Measurements from ENCODE around the gene RAB1A. TPM values are rescaled to one million over a fixed set of nuclear protein-coding genes. Genes with fewer than 3 reads are reported as not detected.

The RAB1A gene
- total RNA-seq, 1 experiment from 2014 or later = 119 TPM

GRCh38 chr2:65070172-65070830, 59.6 kb downstream of the RAB1A start:
- H3K36me3 ChIP-seq (ENCODE audit: insufficient read depth, low read length, poor library complexity, severe bottlenecking) = peaks cover 44% of the 10 kb centered on the region
- BruUV-seq (replicated peaks) = no TSS peak
- intact Hi-C loops (cut with micrococcal nuclease; ENCODE audit: unreplicated experiment) = no loop called here
- CTCF ChIA-PET = no interaction called here
- no peaks in the 10 kb centered on the region for H3K27me3 ChIP-seq (replicated peaks; ENCODE audit: insufficient read depth, low read depth, low read length, poor library complexity)
- no peaks in the 10 kb centered on the region for H3K9me3 ChIP-seq (ENCODE audit: low read depth, low read length, poor library complexity, severe bottlenecking)
- TF ChIP-seq EZH2 (IDR thresholded peaks at IDR 0.05; ENCODE audit: borderline replicate concordance, low read depth, low read length, poor library complexity, severe bottlenecking) (no peak), CTCF (conservative IDR thresholded peaks at IDR 0.05; ENCODE audit: low read depth, low read length) (no peak)
- no peak for DNase-seq (ENCODE audit: low spot score)
- H3K27ac ChIP-seq (ENCODE audit: low read depth, low read length, poor library complexity, severe bottlenecking) = no peak overlapping the region
- peaks cover under 1% of the 10 kb centered on the region for H3K4me1 ChIP-seq (ENCODE audit: insufficient read depth, low read length, poor library complexity, severe bottlenecking)
- H3K4me3 ChIP-seq (ENCODE audit: low read depth, low read length, poor library complexity, severe bottlenecking) = no peak overlapping the region
- POLR2A ChIA-PET (ENCODE audit: low non-redundant PET) = interaction anchor here (0.8 kb wide), 1 partner anchor 8 kb away, joined by 3 read pairs; no protein-coding TSS in a partner anchor

GRCh38 chr2:65069439-65069824, 60.5 kb downstream of the RAB1A start:
- Histone ChIP-seq H3K9me3 (ENCODE audit: low read depth, low read length, poor library complexity, severe bottlenecking) (no peaks in the 10 kb centered on the region), H3K4me3 (ENCODE audit: low read depth, low read length, poor library complexity, severe bottlenecking) (no peak overlapping the region), H3K27me3 (replicated peaks; ENCODE audit: insufficient read depth, low read depth, low read length, poor library complexity) (no peaks in the 10 kb centered on the region), H3K36me3 (ENCODE audit: insufficient read depth, low read length, poor library complexity, severe bottlenecking) (peaks cover 38% of the 10 kb centered on the region), H3K27ac (ENCODE audit: low read depth, low read length, poor library complexity, severe bottlenecking) (no peak overlapping the region), H3K4me1 (ENCODE audit: insufficient read depth, low read length, poor library complexity, severe bottlenecking) (peaks cover 8% of the 10 kb centered on the region)
- TF ChIP-seq EZH2 (IDR thresholded peaks at IDR 0.05; ENCODE audit: borderline replicate concordance, low read depth, low read length, poor library complexity, severe bottlenecking) = no peak
- TF ChIP-seq CTCF (conservative IDR thresholded peaks at IDR 0.05; ENCODE audit: low read depth, low read length) = no peak
- no TSS peak for BruUV-seq (replicated peaks)
- intact Hi-C loops (cut with micrococcal nuclease; ENCODE audit: unreplicated experiment) = no loop called here
- POLR2A ChIA-PET (ENCODE audit: low non-redundant PET) = no interaction called here
- no peak for DNase-seq (ENCODE audit: low spot score)
- CTCF ChIA-PET = no interaction called here

- H3K27ac ChIP-seq (ENCODE audit: low read depth, low read length, poor library complexity, severe bottlenecking) = no peak overlapping the region
- ChIA-PET CTCF (no interaction called here), POLR2A (ENCODE audit: low non-redundant PET) (no interaction called here)
- peaks cover 33% of the 10 kb centered on the region for H3K36me3 ChIP-seq (ENCODE audit: insufficient read depth, low read length, poor library complexity, severe bottlenecking)
- no peaks in the 10 kb centered on the region for H3K27me3 ChIP-seq (replicated peaks; ENCODE audit: insufficient read depth, low read depth, low read length, poor library complexity)
- no peak for DNase-seq (ENCODE audit: low spot score)
- intact Hi-C loops (cut with micrococcal nuclease; ENCODE audit: unreplicated experiment) = no loop called here
- no peak overlapping the region for H3K4me3 ChIP-seq (ENCODE audit: low read depth, low read length, poor library complexity, severe bottlenecking)
- TF ChIP-seq EZH2 (IDR thresholded peaks at IDR 0.05; ENCODE audit: borderline replicate concordance, low read depth, low read length, poor library complexity, severe bottlenecking) (no peak), CTCF (conservative IDR thresholded peaks at IDR 0.05; ENCODE audit: low read depth, low read length) (no peak)
- H3K4me1 ChIP-seq (ENCODE audit: insufficient read depth, low read length, poor library complexity, severe bottlenecking) = peaks cover 8% of the 10 kb centered on the region
- no peaks in the 10 kb centered on the region for H3K9me3 ChIP-seq (ENCODE audit: low read depth, low read length, poor library complexity, severe bottlenecking)
- no TSS peak for BruUV-seq (replicated peaks)
Observed at GRCh38 chr2:65067806-65068553, 61.9 kb downstream of the RAB1A start.

All from A673 (cell line).